A549 (cell line): ENCODE measurements around the gene FTCD. TPM values are rescaled to one million over a fixed set of nuclear protein-coding genes. Genes with fewer than 3 reads are reported as not detected.
A peak's percentile ranks its signal among the peaks of the same experiment; 100 is the strongest.

Experiments
- ATAC-seq, 2 experiments: fragments of 200-7000 bp in 1 of 2; fragments of >200 bp in 1 of 2; cut with Nextera tagmentation in 1 of 2; cut with Tn5 transposase in 1 of 2; 3 replicates each; pipeline versions ENCODE4 v1.8.0 to v1.9.1; 2018 to 2020; ENCODE audit warnings: mild to moderate bottlenecking in 1 of 2, moderate library complexity in 1 of 2
- CTCF ChIA-PET: fragments of 300-600 bp; sonication (Branson Sonifier 250); formaldehyde crosslinking; extraction: SDS; loops from one replicate; lab custom pipeline; 2021; ENCODE audit warnings: antibody characterized with exemption, inconsistent platforms; lab: Yijun Ruan, JAX
- POLR2A ChIA-PET: fragments of 350-600 bp; formaldehyde crosslinking; extraction: SDS; loops from one replicate; lab custom pipeline; 2021; ENCODE audit warnings: antibody characterized with exemption, inconsistent platforms; lab: Yijun Ruan, JAX
- DNase-seq, 2 experiments: peaks; one replicate each; pipeline versions ENCODE4 v3.0.0 to v3.0.0-alpha.2; 2011 to 2016; ENCODE audit warnings: low read depth in 1 of 2, low spot score in 1 of 2
- FAIRE-seq: peaks from 2 replicates; lab custom pipeline; 2011; peaks lifted over from hg19 to GRCh38; lab: Jason Lieb, UNC
- H3K27ac ChIP-seq, 2 experiments: fragments of >200 bp; sonication (Bioruptor Twin); formaldehyde crosslinking; 3 replicates each; pipeline ENCODE4 v1.5.1; 2016 to 2017
- H3K4me1 ChIP-seq: fragments of >200 bp; sonication (Bioruptor Twin); formaldehyde crosslinking; 3 replicates; pipeline ENCODE4 v1.6.1; 2016
- H3K4me2 ChIP-seq: fragments of >200 bp; sonication (Bioruptor Twin); formaldehyde crosslinking; 3 replicates; pipeline ENCODE4 v1.6.1; 2016
- H3K4me3 ChIP-seq: fragments of >200 bp; sonication (Bioruptor Twin); formaldehyde crosslinking; 3 replicates; pipeline ENCODE4 v1.5.1; 2016
- H3K9me3 ChIP-seq: fragments of >200 bp; sonication (Bioruptor Twin); formaldehyde crosslinking; 3 replicates; pipeline ENCODE4 v1.6.1; 2016
- ATOH8 ChIP-seq: fragments of 250-450 bp; sonication (Bioruptor Pico); IDR thresholded peaks from 2 replicates; pipeline ENCODE4 v1.5.0; 2020; ENCODE audit warnings: low read depth, mild to moderate bottlenecking, moderate library complexity
- CBX2 ChIP-seq: fragments of 200-600 bp; sonication (generic); IDR thresholded peaks from 2 replicates; pipeline ENCODE4 v1.6.1; 2016; ENCODE audit warnings: low read depth, mild to moderate bottlenecking, borderline replicate concordance
- CBX8 ChIP-seq: fragments of 200-600 bp; sonication (generic); IDR thresholded peaks from 2 replicates; pipeline ENCODE4 v1.6.1; 2016
- CEBPB ChIP-seq, 2 experiments: fragments of >200 bp in 1 of 2; sonication (Bioruptor Twin) in 1 of 2; formaldehyde crosslinking in 1 of 2; IDR thresholded peaks; 2 replicates each; pipeline ENCODE4 v1.6.1; 2012 to 2016
- ESRRA ChIP-seq: fragments of 150-350 bp; IDR thresholded peaks from 2 replicates; pipeline ENCODE4 v1.6.1; 2014; ENCODE audit warnings: mild to moderate bottlenecking, low read length, borderline replicate concordance
- GATA3 ChIP-seq: IDR thresholded peaks from 2 replicates; pipeline ENCODE4 v1.6.1; 2012; ENCODE audit warnings: borderline replicate concordance
- HOXB5 ChIP-seq: fragments of 250-450 bp; sonication (Bioruptor Pico); IDR thresholded peaks from 2 replicates; pipeline ENCODE4 v1.5.0; 2020; ENCODE audit warnings: mild to moderate bottlenecking, moderate library complexity
- KDM1A ChIP-seq: fragments of 200-600 bp; sonication (generic); IDR thresholded peaks from 2 replicates; pipeline ENCODE4 v1.6.1; 2016; ENCODE audit warnings: low read depth, mild to moderate bottlenecking
- MAFK ChIP-seq: fragments of 450-650 bp; IDR thresholded peaks from 2 replicates; pipeline ENCODE4 v1.6.1; 2014; ENCODE audit not compliant: partially characterized antibody
- NPAS2 ChIP-seq: fragments of 250-450 bp; sonication (Bioruptor Pico); IDR thresholded peaks from 2 replicates; pipeline ENCODE4 v1.8.0; 2022; ENCODE audit warnings: mild to moderate bottlenecking, moderate library complexity, borderline replicate concordance
- NR3C1 ChIP-seq: fragments of >200 bp; sonication (Bioruptor Twin); formaldehyde crosslinking; IDR thresholded peaks from 3 replicates; pipeline ENCODE4 v1.6.1; 2017
- PHF8 ChIP-seq: fragments of 200-600 bp; sonication (generic); IDR thresholded peaks from 2 replicates; pipeline ENCODE4 v1.6.1; 2016; ENCODE audit warnings: low read depth, mild to moderate bottlenecking, antibody characterized with exemption, moderate library complexity, borderline replicate concordance
- RARB ChIP-seq: fragments of 250-450 bp; sonication (Bioruptor Pico); IDR thresholded peaks from 2 replicates; pipeline ENCODE4 v1.8.0; 2021; ENCODE audit warnings: mild to moderate bottlenecking, moderate library complexity
- REST ChIP-seq: fragments of 200-600 bp; sonication (generic); IDR thresholded peaks from 2 replicates; pipeline ENCODE4 v1.6.1; 2016; ENCODE audit warnings: antibody characterized with exemption, mild to moderate bottlenecking, moderate library complexity
- TFCP2L1 ChIP-seq: fragments of 250-450 bp; sonication (Bioruptor Pico); IDR thresholded peaks from 2 replicates; pipeline ENCODE4 v1.5.0; 2021; ENCODE audit warnings: mild to moderate bottlenecking
- WGBS: methylation state at CpG from one replicate; pipeline ENCODE4 v1.1.6; 2017; ENCODE audit errors: missing lambda C conversion rate; 5-methylcytosine and 5-hydroxymethylcytosine counted together
- polyA plus RNA-seq, 4 experiments: library from polyadenylated mRNA; depleted of rRNA in 3 of 4; stranded (reverse); fragments of >200 nt; fragmentation: RNase III in 1 of 4; extraction: RNeasy Plus Mini Kit Qiagen cat#74134 plus additional on column Dnase treatment in 1 of 4; gene quantifications; 2 replicates in 3 of 4; 3 replicates in 1 of 4; pipeline ENCODE4 v1.2.3, GENCODE V29; 2011 to 2017
- TF ChIP-seq, protein P1 (sequence below): IDR thresholded peaks from 2 replicates; pipeline ENCODE4 v1.6.1; 2012; ENCODE audit warnings: low read depth, borderline replicate concordance
- TF ChIP-seq, protein P2 (sequence below): fragments of 250-450 bp; sonication (Bioruptor Pico); IDR thresholded peaks from 2 replicates; pipeline ENCODE4 v1.5.0; 2021; ENCODE audit warnings: mild to moderate bottlenecking, moderate library complexity, borderline replicate concordance
- TF ChIP-seq, protein P3 (sequence below): fragments of >200 bp; sonication (Bioruptor Twin); formaldehyde crosslinking; IDR thresholded peaks from 3 replicates; pipeline ENCODE4 v1.6.1; 2016

The FTCD gene
- polyA plus RNA-seq, 2 of the 4 experiments (the other 2 are of a cell fraction), result not detected

DNA sequence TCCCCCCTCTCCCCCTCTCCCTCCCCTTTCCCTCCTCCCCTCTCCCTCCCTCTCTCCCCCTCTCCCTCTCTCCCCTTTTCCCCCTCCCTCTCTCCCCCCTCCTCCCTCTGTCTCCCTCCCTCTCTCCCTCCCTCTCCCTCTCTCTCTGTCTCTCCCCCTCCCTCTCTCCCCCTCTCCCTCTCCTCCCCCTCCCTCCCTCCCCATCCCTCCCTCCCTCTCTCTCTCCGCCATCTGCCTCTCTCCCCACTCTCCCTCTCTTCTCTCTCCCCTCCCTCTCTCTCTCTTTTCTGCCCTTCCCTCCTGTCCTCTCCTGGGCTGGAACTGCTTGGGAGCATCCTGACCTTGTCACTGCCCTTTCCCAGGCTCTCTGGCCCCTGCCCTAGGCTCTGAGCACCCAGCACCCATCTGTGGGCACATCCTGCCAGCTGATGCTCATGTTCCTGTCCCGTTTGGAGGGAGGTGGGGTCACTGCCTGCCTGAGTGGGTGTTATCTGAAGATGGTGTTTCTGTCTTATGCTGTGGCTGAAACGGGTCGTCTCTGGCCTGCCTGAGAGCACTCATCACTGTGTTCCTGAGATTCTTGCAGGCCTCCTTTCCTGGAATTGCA, 10.8 kb downstream of the FTCD start:
- H3K27ac ChIP-seq, result peak overlapping the region in 1 of 2 experiments; percentile 81; a peak in 4 of 6 replicates
- H3K4me3 ChIP-seq, result no peak overlapping the region
- CTCF ChIA-PET, result interaction anchor here (0.8 to 2.9 kb wide), 7 partner anchors 10 to 182 kb away, joined by 3 to 34 read pairs (median 6); partner anchors contain the start of genes FTCD and MCM3AP
- WGBS, result 79% methylated on average over 2 of the region's 4 CpGs
- no peak for ATAC-seq
- no peak for DNase-seq
- H3K9me3 ChIP-seq, result no peaks in the 10 kb centered on the region
- POLR2A ChIA-PET, result interaction anchor here (1.4 kb wide), 1 partner anchor 14 kb away, joined by 3 read pairs; no protein-coding TSS in a partner anchor
- H3K4me2 ChIP-seq, result peak overlapping the region; percentile 81; the same call in 1 of the 3 replicates
- TF ChIP-seq PHF8, result no peak
- no peak for TF ChIP-seq GATA3
- TF ChIP-seq, protein P1, sequence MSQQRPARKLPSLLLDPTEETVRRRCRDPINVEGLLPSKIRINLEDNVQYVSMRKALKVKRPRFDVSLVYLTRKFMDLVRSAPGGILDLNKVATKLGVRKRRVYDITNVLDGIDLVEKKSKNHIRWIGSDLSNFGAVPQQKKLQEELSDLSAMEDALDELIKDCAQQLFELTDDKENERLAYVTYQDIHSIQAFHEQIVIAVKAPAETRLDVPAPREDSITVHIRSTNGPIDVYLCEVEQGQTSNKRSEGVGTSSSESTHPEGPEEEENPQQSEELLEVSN, result no peak
- no peak for TF ChIP-seq NPAS2 (CRISPR knock-in tag)
- TF ChIP-seq REST, result no peak
- TF ChIP-seq, protein P2, sequence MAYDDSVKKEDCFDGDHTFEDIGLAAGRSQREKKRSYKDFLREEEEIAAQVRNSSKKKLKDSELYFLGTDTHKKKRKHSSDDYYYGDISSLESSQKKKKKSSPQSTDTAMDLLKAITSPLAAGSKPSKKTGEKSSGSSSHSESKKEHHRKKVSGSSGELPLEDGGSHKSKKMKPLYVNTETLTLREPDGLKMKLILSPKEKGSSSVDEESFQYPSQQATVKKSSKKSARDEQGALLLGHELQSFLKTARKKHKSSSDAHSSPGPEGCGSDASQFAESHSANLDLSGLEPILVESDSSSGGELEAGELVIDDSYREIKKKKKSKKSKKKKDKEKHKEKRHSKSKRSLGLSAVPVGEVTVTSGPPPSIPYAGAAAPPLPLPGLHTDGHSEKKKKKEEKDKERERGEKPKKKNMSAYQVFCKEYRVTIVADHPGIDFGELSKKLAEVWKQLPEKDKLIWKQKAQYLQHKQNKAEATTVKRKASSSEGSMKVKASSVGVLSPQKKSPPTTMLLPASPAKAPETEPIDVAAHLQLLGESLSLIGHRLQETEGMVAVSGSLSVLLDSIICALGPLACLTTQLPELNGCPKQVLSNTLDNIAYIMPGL (CRISPR knock-in tag), result no peak
- TF ChIP-seq KDM1A, result no peak
- TF ChIP-seq, protein P3, sequence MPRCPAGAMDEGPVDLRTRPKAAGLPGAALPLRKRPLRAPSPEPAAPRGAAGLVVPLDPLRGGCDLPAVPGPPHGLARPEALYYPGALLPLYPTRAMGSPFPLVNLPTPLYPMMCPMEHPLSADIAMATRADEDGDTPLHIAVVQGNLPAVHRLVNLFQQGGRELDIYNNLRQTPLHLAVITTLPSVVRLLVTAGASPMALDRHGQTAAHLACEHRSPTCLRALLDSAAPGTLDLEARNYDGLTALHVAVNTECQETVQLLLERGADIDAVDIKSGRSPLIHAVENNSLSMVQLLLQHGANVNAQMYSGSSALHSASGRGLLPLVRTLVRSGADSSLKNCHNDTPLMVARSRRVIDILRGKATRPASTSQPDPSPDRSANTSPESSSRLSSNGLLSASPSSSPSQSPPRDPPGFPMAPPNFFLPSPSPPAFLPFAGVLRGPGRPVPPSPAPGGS, result no peak
- no peak for TF ChIP-seq ATOH8 (CRISPR knock-in tag)
- no peak for TF ChIP-seq CBX8
- no peak for TF ChIP-seq NR3C1
- TF ChIP-seq RARB (CRISPR knock-in tag), result no peak
- FAIRE-seq, result no peak
- H3K4me1 ChIP-seq, result no peaks in the 10 kb centered on the region

DNA sequence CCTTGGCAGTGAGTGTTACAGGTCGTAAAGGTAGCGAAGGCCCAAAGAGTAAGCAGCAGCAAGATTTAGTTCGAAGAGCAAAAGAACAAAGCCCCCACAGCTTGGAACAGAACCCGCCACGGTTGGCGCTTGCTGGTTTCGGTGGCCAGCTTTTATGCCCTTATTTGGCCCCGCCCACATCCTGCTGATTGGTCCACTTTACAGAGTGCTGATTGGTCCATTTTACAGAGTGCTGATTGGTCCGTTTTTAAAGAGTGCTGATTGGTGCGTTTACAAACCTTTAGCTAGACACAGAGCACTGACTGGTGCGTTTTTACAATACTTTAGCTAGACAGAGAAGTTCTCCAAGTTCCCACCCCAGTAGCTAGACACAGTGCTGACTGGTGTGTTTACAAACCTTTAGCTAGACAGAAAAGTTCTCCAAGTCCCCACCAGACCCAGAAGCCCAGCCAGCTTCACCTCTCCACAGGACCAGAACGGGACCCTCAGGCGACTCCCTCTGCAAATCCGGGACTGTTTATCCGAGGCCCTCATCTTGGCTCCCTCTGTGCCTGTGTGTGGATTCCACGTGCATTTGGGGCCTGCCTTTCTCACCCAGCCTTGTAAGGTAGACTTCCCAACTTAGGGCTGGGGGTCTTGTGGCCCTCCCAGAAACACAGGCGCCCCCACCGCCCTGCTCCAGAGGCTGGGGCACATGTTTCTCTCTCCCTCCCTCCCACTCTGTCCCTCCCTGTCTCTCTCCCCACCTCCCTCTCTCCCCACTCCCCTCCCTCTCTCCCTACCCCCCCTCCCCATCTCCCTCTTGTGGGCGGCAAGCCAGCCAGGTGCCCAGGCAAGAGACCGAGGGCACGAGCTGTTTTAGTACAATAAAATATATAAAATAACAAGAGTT, 12.6 kb downstream of the FTCD start:
- Histone ChIP-seq H3K9me3 (no peaks in the 10 kb centered on the region), H3K27ac (no peak overlapping the region), H3K4me3 (no peak overlapping the region), H3K4me2 (no peak overlapping the region), H3K4me1 (no peaks in the 10 kb centered on the region)
- WGBS, result 74% methylated on average over 21 of the region's 21 CpGs
- no peak for DNase-seq
- no peak for FAIRE-seq
- ATAC-seq, result no peak
- POLR2A ChIA-PET, result interaction anchor here (0.6 to 1.4 kb wide), 2 partner anchors 16 to 492 kb away, joined by 3 read pairs; partner anchors contain the start of gene PRMT2
- CTCF ChIA-PET, result interaction anchor here (0.6 to 3.3 kb wide), 27 partner anchors 11 to 275 kb away, joined by 3 to 34 read pairs (median 4); partner anchors contain the start of genes FTCD and MCM3AP
- TF ChIP-seq TFCP2L1 (CRISPR knock-in tag) (no peak), ATOH8 (CRISPR knock-in tag) (no peak), CEBPB (IDR thresholded peaks at IDR 0.05) (no peak), ESRRA (no peak), CBX2 (no peak), HOXB5 (CRISPR knock-in tag) (no peak), MAFK (peak; percentile 74)
